GM23248 (cell line): Measurements from ENCODE around the gene TMEM184B. TPM values are rescaled to one million over a fixed set of nuclear protein-coding genes. Genes with fewer than 3 reads are reported as not detected.
A peak's percentile ranks its signal among the peaks of the same experiment; 100 is the strongest.

Source experiments
- DNase-seq: peaks from one replicate; pipeline ENCODE4 v3.0.0-alpha.2; 2015
- H2AFZ ChIP-seq: fragments of 200-600 bp; sonication (generic); 2 replicates; pipeline ENCODE4 v1.6.1; 2016; ENCODE audit warnings: antibody characterized with exemption
- H3F3A ChIP-seq: fragments of 200-600 bp; sonication (generic); 2 replicates; pipeline ENCODE4 v1.6.1; 2016; ENCODE audit warnings: mild to moderate bottlenecking, antibody characterized with exemption, mixed run types; ENCODE audit not compliant: insufficient read depth
- H3K27ac ChIP-seq: fragments of 200-600 bp; sonication (generic); 2 replicates; pipeline ENCODE4 v1.5.1; 2016; ENCODE audit warnings: mild to moderate bottlenecking
- H3K27me3 ChIP-seq: fragments of 200-600 bp; sonication (generic); replicated peaks from 2 replicates; pipeline ENCODE4 v1.6.1; 2016; ENCODE audit warnings: mild to moderate bottlenecking; ENCODE audit not compliant: insufficient read depth
- H3K36me3 ChIP-seq: fragments of 200-600 bp; sonication (generic); 2 replicates; pipeline ENCODE4 v1.6.1; 2016; ENCODE audit warnings: low read depth, mild to moderate bottlenecking
- H3K4me1 ChIP-seq: fragments of 200-600 bp; sonication (generic); 2 replicates; pipeline ENCODE4 v1.6.1; 2016; ENCODE audit warnings: mild to moderate bottlenecking; ENCODE audit not compliant: insufficient read depth
- H3K4me2 ChIP-seq: fragments of 200-600 bp; sonication (generic); one replicate; pipeline ENCODE4 v1.6.1; 2016; ENCODE audit warnings: mild to moderate bottlenecking; ENCODE audit not compliant: unreplicated experiment
- H3K4me3 ChIP-seq: fragments of 200-600 bp; sonication (generic); 2 replicates; pipeline ENCODE4 v1.5.1; 2016; ENCODE audit warnings: mild to moderate bottlenecking
- H3K79me2 ChIP-seq: fragments of 200-600 bp; sonication (generic); 2 replicates; pipeline ENCODE4 v1.6.1; 2016; ENCODE audit warnings: mild to moderate bottlenecking; ENCODE audit not compliant: insufficient read depth
- H3K9ac ChIP-seq: fragments of 200-600 bp; sonication (generic); 2 replicates; pipeline ENCODE4 v1.6.1; 2016; ENCODE audit warnings: mild to moderate bottlenecking
- H3K9me2 ChIP-seq: fragments of 200-600 bp; sonication (generic); 2 replicates; pipeline ENCODE4 v1.6.1; 2016; ENCODE audit warnings: mixed run types, mild to moderate bottlenecking, moderate library complexity; ENCODE audit not compliant: insufficient read depth
- H3K9me3 ChIP-seq: fragments of 200-600 bp; sonication (generic); one replicate; pipeline ENCODE4 v1.6.1; 2017; ENCODE audit warnings: low read depth
- H4K20me1 ChIP-seq: fragments of 200-600 bp; sonication (generic); 2 replicates; pipeline ENCODE4 v1.6.0; 2016; ENCODE audit not compliant: insufficient read depth
- EZH2 ChIP-seq: fragments of 200-600 bp; sonication (generic); IDR thresholded peaks from 2 replicates; pipeline ENCODE4 v1.6.1; 2018; ENCODE audit warnings: antibody characterized with exemption, mild to moderate bottlenecking; ENCODE audit not compliant: insufficient read depth, poor library complexity, severe bottlenecking
- EZH2phosphoT487 ChIP-seq: fragments of 200-600 bp; sonication (generic); IDR thresholded peaks from 2 replicates; pipeline ENCODE4 v1.6.1; 2018; ENCODE audit warnings: antibody characterized with exemption, moderate library complexity, mild to moderate bottlenecking, low read depth; ENCODE audit not compliant: insufficient read depth
- WGBS, 2 experiments: methylation state at CpG; one replicate each; pipeline ENCODE4 v1.1.6; 2015 to 2017; ENCODE audit warnings: low lambda C conversion rate in 2 of 2, low coverage in 1 of 2; ENCODE audit errors: missing lambda C conversion rate in 2 of 2; 5-methylcytosine and 5-hydroxymethylcytosine counted together
- in situ Hi-C: fragments of 300-500 bp; cut with MboI; formaldehyde crosslinking; loops from 2 replicates; pipeline ENCODE4 v1.15.0; 2020
- polyA plus RNA-seq: library from polyadenylated mRNA; unstranded; fragments of >200 nt; fragmentation: Nextera tagmentation; extraction: Ambion mirVana; gene quantifications from 2 replicates; pipeline ENCODE4 v1.2.1, GENCODE V29; 2016
- total RNA-seq: library from RNA; depleted of rRNA; stranded (reverse); fragments of >200 nt; shearing (Covaris generic); gene quantifications from 2 replicates; pipeline ENCODE4 v1.2.3, GENCODE V29; 2014

The TMEM184B gene
- total and polyA plus RNA-seq, 2 experiments from 2014 or later, result 83.7 to 91.0 TPM

DNA sequence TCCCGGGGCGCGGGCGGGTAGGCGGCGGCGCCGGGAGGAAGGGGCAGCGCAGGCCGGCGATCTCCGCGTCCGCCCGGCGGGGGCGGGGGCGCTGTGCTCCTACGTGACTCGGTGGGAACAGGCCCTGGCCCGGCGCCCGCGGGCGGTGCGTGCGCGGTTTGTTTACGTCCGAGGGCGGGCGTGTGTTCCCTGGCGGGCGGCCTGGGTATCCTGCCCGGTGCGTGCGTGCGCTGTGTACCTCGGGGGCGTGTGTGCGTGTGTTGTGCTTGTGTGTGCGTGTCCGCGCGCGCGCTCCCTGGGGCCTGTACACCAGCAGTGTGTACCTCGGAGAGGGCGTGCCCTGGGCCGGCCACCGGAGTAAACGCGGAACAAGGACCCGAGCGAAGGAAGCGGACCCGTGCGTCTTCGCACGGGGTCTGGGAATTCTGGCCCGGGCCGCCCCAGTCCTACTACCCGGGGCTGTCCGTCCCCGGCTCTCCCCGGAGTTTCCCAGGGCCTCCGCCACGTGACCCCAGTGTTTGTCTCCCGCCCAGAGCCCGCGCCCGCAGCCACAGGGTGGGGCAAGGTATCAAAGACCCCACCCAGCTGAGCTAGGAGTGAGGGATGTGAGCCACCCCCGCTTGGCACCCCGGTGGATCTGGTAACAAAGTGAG lies 70.2 kb downstream of the TMEM184B start:
- Histone ChIP-seq H3K27me3 (no peaks in the 10 kb centered on the region), H3F3A (peaks cover 27% of the 10 kb centered on the region; the same call in 1 of the 2 replicates), H3K36me3 (no peaks in the 10 kb centered on the region), H3K4me3 (peak overlapping the region; percentile 83), H3K9me2 (no peaks in the 10 kb centered on the region), H4K20me1 (no peaks in the 10 kb centered on the region), H2AFZ (no peak overlapping the region), H3K4me1 (peaks cover 26% of the 10 kb centered on the region), H3K4me2 (peak overlapping the region; percentile 94), H3K9me3 (no peaks in the 10 kb centered on the region), H3K79me2 (peaks cover 51% of the 10 kb centered on the region), H3K27ac (peak overlapping the region; percentile 94), H3K9ac (peak overlapping the region; percentile 98)
- peak; percentile 94 for DNase-seq
- in situ Hi-C loops, result no loop called here
- no peak for TF ChIP-seq EZH2
- no peak for TF ChIP-seq EZH2phosphoT487
- 1 to 2% methylated on average over 32 to 68 of the region's 74 CpGs for WGBS, 2 experiments

- Histone ChIP-seq H3K79me2 (peaks cover 44% of the 10 kb centered on the region), H3K4me2 (peak within 1 kb of the TSS; percentile 94), H3K9me3 (no peaks in the 10 kb centered on the region)
Measured at GRCh38 chr22:38201711-38202436, 70.9 kb downstream of the TMEM184B start, which contains the start of gene MAFF. Gene MAFF, plus strand, starts transcription at chr22:38201994. Its CDS starts 11,860 bp downstream, at chr22:38213854.

DNA sequence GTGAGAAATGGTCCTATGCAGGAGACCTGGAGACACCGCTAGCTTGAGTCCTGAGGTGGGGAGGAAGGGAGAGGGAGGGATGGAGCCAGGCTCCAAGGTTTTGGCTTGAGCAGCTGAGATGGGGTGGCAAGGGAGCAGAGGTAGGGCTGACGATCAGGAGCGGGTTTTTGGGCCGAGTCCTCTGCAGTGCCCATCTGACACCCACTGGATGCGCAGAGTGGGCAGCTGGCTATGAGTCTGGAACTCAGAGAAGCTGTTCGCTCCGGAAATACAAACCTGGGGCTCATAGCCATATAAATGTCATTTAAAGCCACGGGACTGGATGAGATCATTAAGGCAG lies 71.5 kb downstream of the TMEM184B start:
- Histone ChIP-seq H3F3A (peaks cover 27% of the 10 kb centered on the region; the same call in 1 of the 2 replicates), H3K4me2 (peak overlapping the region; percentile 63), H3K9me2 (no peaks in the 10 kb centered on the region), H3K4me1 (peaks cover 26% of the 10 kb centered on the region), H3K27me3 (no peaks in the 10 kb centered on the region), H3K4me3 (peak overlapping the region; percentile 83), H3K9me3 (no peaks in the 10 kb centered on the region), H3K27ac (no peak overlapping the region), H3K9ac (peak overlapping the region; percentile 57), H4K20me1 (no peaks in the 10 kb centered on the region), H3K36me3 (no peaks in the 10 kb centered on the region), H2AFZ (peak overlapping the region; percentile 89), H3K79me2 (peaks cover 38% of the 10 kb centered on the region)
- in situ Hi-C loops, result no loop called here
- DNase-seq, result no peak
- TF ChIP-seq EZH2, result no peak
- WGBS, 2 experiments, result 19 to 24% methylated on average over 8 of the region's 8 CpGs

More at GRCh38 chr22:38201711-38202436, 70.9 kb downstream of the TMEM184B start, which contains the start of gene MAFF:
- Histone ChIP-seq H2AFZ (peak within 1 kb of the TSS; percentile 89), H3K9ac (peak within 1 kb of the TSS; percentile 98), H3K27ac (peak within 1 kb of the TSS; percentile 94), H3K36me3 (no peaks in the 10 kb centered on the region), H3K4me3 (peak within 1 kb of the TSS; percentile 83), H3K4me1 (peaks cover 26% of the 10 kb centered on the region), H3F3A (peaks cover 27% of the 10 kb centered on the region; the same call in 1 of the 2 replicates), H3K9me2 (no peaks in the 10 kb centered on the region), H3K27me3 (no peaks in the 10 kb centered on the region), H4K20me1 (no peaks in the 10 kb centered on the region)
- DNase-seq, result peak; percentile 98
- TF ChIP-seq EZH2phosphoT487 (no peak), EZH2 (no peak)
- WGBS, 2 experiments, result 1% methylated on average over 60 to 68 of the region's 85 CpGs
- in situ Hi-C loops, result no loop called here

GRCh38 chr22:38199826-38200559 lies 72.8 kb downstream of the TMEM184B start:
- peaks cover 17% of the 10 kb centered on the region; the same call in 1 of the 2 replicates for H3F3A ChIP-seq
- H3K36me3 ChIP-seq, result no peaks in the 10 kb centered on the region
- no peak for DNase-seq
- WGBS, 2 experiments, result 81 to 90% methylated on average over 9 to 10 of the region's 10 CpGs
- peaks cover 25% of the 10 kb centered on the region for H3K79me2 ChIP-seq
- H3K4me1 ChIP-seq, result peaks cover 17% of the 10 kb centered on the region
- no peak for TF ChIP-seq EZH2
- TF ChIP-seq EZH2phosphoT487, result no peak
- no peak overlapping the region for H3K4me3 ChIP-seq
- in situ Hi-C loops, result no loop called here
- no peak overlapping the region for H3K4me2 ChIP-seq
- no peak overlapping the region for H3K27ac ChIP-seq
- H3K9ac ChIP-seq, result no peak overlapping the region
- H3K27me3 ChIP-seq, result no peaks in the 10 kb centered on the region
- H2AFZ ChIP-seq, result no peak overlapping the region
- no peaks in the 10 kb centered on the region for H4K20me1 ChIP-seq
- no peaks in the 10 kb centered on the region for H3K9me2 ChIP-seq
- H3K9me3 ChIP-seq, result no peaks in the 10 kb centered on the region
